Stomach (tissue), 4 donors: ENCODE measurements around the gene CTNNA3.

Experiments used
- EP300 ChIP-seq: sonication (generic); formaldehyde crosslinking; IDR thresholded peaks from one replicate; pipeline ENCODE4 v1.6.1; 2017; ENCODE audit warnings: antibody characterized with exemption
- POLR2A ChIP-seq, 4 donors: fragments of 450-650 bp; IDR thresholded peaks; one replicate each; pipeline ENCODE4 v1.6.1; 2016; ENCODE audit warnings: antibody characterized with exemption in 4 of 4, control low read depth in 2 of 4, mild to moderate bottlenecking in 1 of 4, moderate library complexity in 1 of 4
- TF ChIP-seq, protein P1 (sequence below), 7 experiments: fragments of 450-650 bp in 4 of 7; fragments of 200-600 bp in 3 of 7; sonication (generic) in 3 of 7; IDR thresholded peaks; one replicate each; pipeline ENCODE4 v1.5.1; 2016 to 2019; ENCODE audit warnings: antibody characterized with exemption in 7 of 7, control low read depth in 2 of 7, mild to moderate bottlenecking in 1 of 7

- TF ChIP-seq, protein P1, sequence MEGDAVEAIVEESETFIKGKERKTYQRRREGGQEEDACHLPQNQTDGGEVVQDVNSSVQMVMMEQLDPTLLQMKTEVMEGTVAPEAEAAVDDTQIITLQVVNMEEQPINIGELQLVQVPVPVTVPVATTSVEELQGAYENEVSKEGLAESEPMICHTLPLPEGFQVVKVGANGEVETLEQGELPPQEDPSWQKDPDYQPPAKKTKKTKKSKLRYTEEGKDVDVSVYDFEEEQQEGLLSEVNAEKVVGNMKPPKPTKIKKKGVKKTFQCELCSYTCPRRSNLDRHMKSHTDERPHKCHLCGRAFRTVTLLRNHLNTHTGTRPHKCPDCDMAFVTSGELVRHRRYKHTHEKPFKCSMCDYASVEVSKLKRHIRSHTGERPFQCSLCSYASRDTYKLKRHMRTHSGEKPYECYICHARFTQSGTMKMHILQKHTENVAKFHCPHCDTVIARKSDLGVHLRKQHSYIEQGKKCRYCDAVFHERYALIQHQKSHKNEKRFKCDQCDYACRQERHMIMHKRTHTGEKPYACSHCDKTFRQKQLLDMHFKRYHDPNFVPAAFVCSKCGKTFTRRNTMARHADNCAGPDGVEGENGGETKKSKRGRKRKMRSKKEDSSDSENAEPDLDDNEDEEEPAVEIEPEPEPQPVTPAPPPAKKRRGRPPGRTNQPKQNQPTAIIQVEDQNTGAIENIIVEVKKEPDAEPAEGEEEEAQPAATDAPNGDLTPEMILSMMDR (IDR thresholded peaks at IDR 0.05): no peak
- TF ChIP-seq EP300 (no peak), POLR2A (IDR thresholded peaks at IDR 0.05) (no peak)
These were observed 108.2 kb downstream of the CTNNA3 start for GRCh38 chr10:67587771-67588170.
